Fibroblast of lung (primary cell): ENCODE results near the gene SLC25A28.

Experiments used
- EZH2 ChIP-seq: IDR thresholded peaks from 2 replicates; pipeline ENCODE4 v1.5.1; 2012; ENCODE audit warnings: low read length, control low read depth, mild to moderate bottlenecking; ENCODE audit errors: missing control alignments
- TF ChIP-seq, protein P1 (sequence below), 2 donors: IDR thresholded peaks in 1 of 2; conservative IDR thresholded peaks in 1 of 2; 1 replicate in 1 of 2; 2 replicates in 1 of 2; pipeline ENCODE4 v1.5.1; 2011 to 2012; ENCODE audit warnings: low read length in 2 of 2, control low read depth in 1 of 2, inconsistent platforms in 1 of 2, low read depth in 1 of 2, mild to moderate bottlenecking in 1 of 2

DNA sequence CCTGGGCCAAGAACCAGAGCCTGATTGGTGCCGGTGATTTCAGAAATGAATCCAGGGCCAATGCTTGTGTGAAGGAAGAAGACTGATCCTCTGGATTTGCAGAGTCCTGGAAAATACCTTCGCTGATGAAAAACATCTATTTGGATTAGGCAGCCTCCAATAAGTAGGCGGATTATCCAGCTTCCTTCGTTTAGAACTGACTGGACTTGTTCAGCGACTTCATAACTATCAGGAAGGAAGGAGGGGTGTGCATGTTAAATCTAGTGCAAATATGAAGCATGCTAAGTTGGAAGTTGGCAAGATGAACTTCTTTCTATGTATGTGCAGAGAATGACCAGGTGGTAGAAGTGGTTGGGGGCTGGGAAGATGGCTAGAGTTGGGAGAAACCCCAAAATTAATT, 46.4 kb downstream of the SLC25A28 start:
- TF ChIP-seq, protein P1, sequence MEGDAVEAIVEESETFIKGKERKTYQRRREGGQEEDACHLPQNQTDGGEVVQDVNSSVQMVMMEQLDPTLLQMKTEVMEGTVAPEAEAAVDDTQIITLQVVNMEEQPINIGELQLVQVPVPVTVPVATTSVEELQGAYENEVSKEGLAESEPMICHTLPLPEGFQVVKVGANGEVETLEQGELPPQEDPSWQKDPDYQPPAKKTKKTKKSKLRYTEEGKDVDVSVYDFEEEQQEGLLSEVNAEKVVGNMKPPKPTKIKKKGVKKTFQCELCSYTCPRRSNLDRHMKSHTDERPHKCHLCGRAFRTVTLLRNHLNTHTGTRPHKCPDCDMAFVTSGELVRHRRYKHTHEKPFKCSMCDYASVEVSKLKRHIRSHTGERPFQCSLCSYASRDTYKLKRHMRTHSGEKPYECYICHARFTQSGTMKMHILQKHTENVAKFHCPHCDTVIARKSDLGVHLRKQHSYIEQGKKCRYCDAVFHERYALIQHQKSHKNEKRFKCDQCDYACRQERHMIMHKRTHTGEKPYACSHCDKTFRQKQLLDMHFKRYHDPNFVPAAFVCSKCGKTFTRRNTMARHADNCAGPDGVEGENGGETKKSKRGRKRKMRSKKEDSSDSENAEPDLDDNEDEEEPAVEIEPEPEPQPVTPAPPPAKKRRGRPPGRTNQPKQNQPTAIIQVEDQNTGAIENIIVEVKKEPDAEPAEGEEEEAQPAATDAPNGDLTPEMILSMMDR (conservative IDR thresholded peaks at IDR 0.05 in 1 of 2, IDR thresholded peaks at IDR 0.05 in 1 of 2; ENCODE audit: low read depth in 1 of 2, low read length in 2 of 2), result no peak
- TF ChIP-seq EZH2, result no peak
